HepG2 (cell line): Measurements from ENCODE around the gene RPL37A. TPM values are rescaled to one million over a fixed set of nuclear protein-coding genes. Genes with fewer than 3 reads are reported as not detected.

Source experiments
- ATF4 ChIP-seq, 2 experiments: fragments of 450-650 bp in 1 of 2; sonication (generic) in 1 of 2; formaldehyde crosslinking; IDR thresholded peaks; 2 replicates each; pipeline versions ENCODE4 v1.5.0 to v1.8.0; 2020 to 2022; ENCODE audit warnings: mild to moderate bottlenecking in 1 of 2, missing genetic modification reagents in 1 of 2
- MLXIP ChIP-seq: sonication (generic); formaldehyde crosslinking; IDR thresholded peaks from 2 replicates; pipeline ENCODE4 v1.9.0; 2021; ENCODE audit warnings: missing genetic modification reagents, borderline replicate concordance
- MYC ChIP-seq: sonication (generic); formaldehyde crosslinking; IDR thresholded peaks from 2 replicates; pipeline ENCODE4 v1.9.0; 2021; ENCODE audit warnings: missing genetic modification reagents, borderline replicate concordance
- PATZ1 ChIP-seq: sonication (generic); formaldehyde crosslinking; IDR thresholded peaks from 2 replicates; pipeline ENCODE4 v1.4.0; 2020; ENCODE audit warnings: missing genetic modification reagents
- PAXIP1 ChIP-seq: sonication (generic); formaldehyde crosslinking; conservative IDR thresholded peaks from 2 replicates; pipeline ENCODE4 v1.4.0; 2020; ENCODE audit warnings: mild to moderate bottlenecking, missing genetic modification reagents, moderate library complexity
- PBX2 ChIP-seq: IDR thresholded peaks from 2 replicates; pipeline ENCODE4 v1.6.1; 2016; ENCODE audit warnings: control low read depth
- PRDM10 ChIP-seq: sonication (generic); formaldehyde crosslinking; IDR thresholded peaks from 2 replicates; pipeline ENCODE4 v1.4.0; 2020; ENCODE audit warnings: low read depth, missing genetic modification reagents
- TAF1 ChIP-seq: sonication (generic); formaldehyde crosslinking; IDR thresholded peaks from 2 replicates; pipeline ENCODE4 v1.4.0; 2020; ENCODE audit warnings: missing genetic modification reagents
- TBP ChIP-seq: sonication (generic); formaldehyde crosslinking; IDR thresholded peaks from 2 replicates; pipeline ENCODE4 v1.5.0; 2020; ENCODE audit warnings: missing genetic modification reagents
- WIZ ChIP-seq: sonication (generic); formaldehyde crosslinking; IDR thresholded peaks from 2 replicates; pipeline ENCODE4 v1.5.1; 2020; ENCODE audit warnings: mild to moderate bottlenecking, missing genetic modification reagents
- ZNF124 ChIP-seq: sonication (generic); formaldehyde crosslinking; IDR thresholded peaks from 2 replicates; pipeline ENCODE4 v1.4.0; 2020; ENCODE audit warnings: missing genetic modification reagents
- ZNF343 ChIP-seq: sonication (generic); formaldehyde crosslinking; IDR thresholded peaks from 2 replicates; pipeline ENCODE4 v1.4.0; 2020; ENCODE audit warnings: mild to moderate bottlenecking, missing genetic modification reagents
- polyA plus RNA-seq, 8 experiments: library from polyadenylated mRNA; depleted of rRNA in 3 of 8; stranded (reverse) in 7 of 8; unstranded in 1 of 8; fragments of >200 nt; fragmentation: Illumina TruSeq in 4 of 8; extraction: Trizol in 4 of 8; gene quantifications; 2 replicates each; pipeline versions ENCODE4 v1.2.1 to v1.2.3, GENCODE V29; 2011 to 2016; ENCODE audit warnings: low read depth in 4 of 8, missing spikeins in 1 of 8, mixed read lengths in 1 of 8; ENCODE audit not compliant: insufficient read depth in 1 of 8
- total RNA-seq, 5 experiments: library from RNA; depleted of rRNA; stranded (reverse); fragments of >200 nt; fragmentation: Illumina TruSeq; extraction: Trizol; gene quantifications; 2 replicates each; pipeline ENCODE4 v1.2.3, GENCODE V29; 2016; ENCODE audit warnings: low read depth in 1 of 5

The RPL37A gene
- total and polyA plus RNA-seq, 2 of the 13 experiments (the other 11 are each of a cell fraction or from before 2014, with no cell fraction given): 6,902 to 7,910 TPM

GRCh38 chr2:216498379-216499352 lies at the start of gene RPL37A (continued):
- no peak; the same call in 1 of the 2 replicates for TF ChIP-seq PATZ1 (CRISPR knock-in tag)
- no peak for TF ChIP-seq TBP (CRISPR knock-in tag)
- TF ChIP-seq MYC (CRISPR knock-in tag): peak; percentile 100
- TF ChIP-seq ZNF124: no peak; the same call in none of the 2 replicates
- peak; percentile 100 for TF ChIP-seq TAF1 (CRISPR knock-in tag)
- TF ChIP-seq ZNF343 (CRISPR knock-in tag): peak; percentile 95
- TF ChIP-seq PRDM10 (CRISPR knock-in tag): peak; percentile 69
- TF ChIP-seq MLXIP (CRISPR knock-in tag): no peak
- TF ChIP-seq PBX2 (CRISPR knock-in tag): no peak
- TF ChIP-seq WIZ (CRISPR knock-in tag): peak; percentile 97
- TF ChIP-seq PAXIP1 (CRISPR knock-in tag): peak; percentile 59
- 0 out of 4 replicates have a peak, but pooled peaks of 1 of the 2 experiments have one; percentile 61 for TF ChIP-seq ATF4 (CRISPR knock-in tag; IDR thresholded peaks at IDR 0.05)
